H9 (cell line): ENCODE results near the gene CLMN. TPM values are rescaled to one million over a fixed set of nuclear protein-coding genes. Genes with fewer than 3 reads are reported as not detected.

Experiments used
- DNase-seq: peaks from one replicate; pipeline ENCODE4 v3.0.0-alpha.2; 2017
- H2AFZ ChIP-seq: one replicate; pipeline ENCODE4 v1.6.1; 2013; ENCODE audit warnings: mild to moderate bottlenecking, low read length, control low read depth, moderate library complexity
- H2AK5ac ChIP-seq: 2 replicates; pipeline ENCODE4 v1.6.1; 2013; ENCODE audit warnings: low read length, control low read depth, mixed read lengths; ENCODE audit not compliant: insufficient read length
- H2BK120ac ChIP-seq: one replicate; pipeline ENCODE4 v1.6.1; 2013; ENCODE audit warnings: low read depth, mild to moderate bottlenecking, low read length, control low read depth, inconsistent platforms; ENCODE audit not compliant: poor library complexity, severe bottlenecking
- H2BK12ac ChIP-seq: 2 replicates; pipeline ENCODE4 v1.6.1; 2013; ENCODE audit warnings: low read length, control low read depth, mixed read lengths, low read depth; ENCODE audit not compliant: insufficient read length
- H2BK15ac ChIP-seq: 2 replicates; pipeline ENCODE4 v1.6.1; 2013; ENCODE audit warnings: low read depth, low read length, control low read depth
- H2BK20ac ChIP-seq: one replicate; pipeline ENCODE4 v1.6.1; 2013; ENCODE audit warnings: low read depth, mild to moderate bottlenecking, low read length, control low read depth, inconsistent platforms; ENCODE audit not compliant: poor library complexity, severe bottlenecking
- H2BK5ac ChIP-seq: 2 replicates; pipeline ENCODE4 v1.6.1; 2013; ENCODE audit warnings: low read length, control low read depth, mixed read lengths; ENCODE audit not compliant: insufficient read length
- H3K14ac ChIP-seq: 2 replicates; pipeline ENCODE4 v1.6.1; 2013; ENCODE audit warnings: low read length, control low read depth; ENCODE audit not compliant: insufficient read depth
- H3K18ac ChIP-seq: 2 replicates; pipeline ENCODE4 v1.6.1; 2013; ENCODE audit warnings: low read depth, mild to moderate bottlenecking, mixed read lengths, low read length, control low read depth; ENCODE audit not compliant: insufficient read length
- H3K23ac ChIP-seq: 2 replicates; pipeline ENCODE4 v1.6.1; 2013; ENCODE audit warnings: low read length, control low read depth, mixed read lengths, low read depth; ENCODE audit not compliant: insufficient read length
- H3K23me2 ChIP-seq: 2 replicates; pipeline ENCODE4 v1.6.1; 2013; ENCODE audit warnings: low read depth, mild to moderate bottlenecking, mixed read lengths, low read length, control low read depth; ENCODE audit not compliant: insufficient read length, poor library complexity, severe bottlenecking
- H3K27ac ChIP-seq: 2 replicates; pipeline ENCODE4 v1.5.1; 2013; ENCODE audit warnings: low read length, control low read depth, mixed read lengths, low read depth; ENCODE audit not compliant: insufficient read length
- H3K27me3 ChIP-seq: 2 replicates; pipeline ENCODE4 v1.6.1; 2013; ENCODE audit warnings: low read length, control low read depth, inconsistent platforms; ENCODE audit not compliant: insufficient read depth
- H3K4ac ChIP-seq: 2 replicates; pipeline ENCODE4 v1.6.1; 2013; ENCODE audit warnings: low read depth, mild to moderate bottlenecking, control low read depth, inconsistent platforms, low read length, moderate library complexity
- H3K4me1 ChIP-seq: 2 replicates; pipeline ENCODE4 v1.6.1; 2013; ENCODE audit warnings: low read length, control low read depth, inconsistent platforms; ENCODE audit not compliant: insufficient read depth
- H3K4me2 ChIP-seq: 2 replicates; pipeline ENCODE4 v1.6.1; 2013; ENCODE audit warnings: low read length, control low read depth, mixed read lengths; ENCODE audit not compliant: insufficient read length, insufficient read depth
- H3K56ac ChIP-seq: 2 replicates; pipeline ENCODE4 v1.6.1; 2013; ENCODE audit warnings: low read depth, mild to moderate bottlenecking, mixed read lengths, low read length, control low read depth; ENCODE audit not compliant: insufficient read length
- H3K79me1 ChIP-seq: 2 replicates; pipeline ENCODE4 v1.6.1; 2013; ENCODE audit warnings: low read depth, mild to moderate bottlenecking, moderate library complexity, low read length, control low read depth, inconsistent platforms; ENCODE audit not compliant: insufficient read depth, poor library complexity, severe bottlenecking
- H3K79me2 ChIP-seq: 2 replicates; pipeline ENCODE4 v1.6.1; 2013; ENCODE audit warnings: low read length, control low read depth, inconsistent platforms; ENCODE audit not compliant: insufficient read depth
- H3K9ac ChIP-seq: 2 replicates; pipeline ENCODE4 v1.6.1; 2013; ENCODE audit warnings: low read length, control low read depth, mixed read lengths; ENCODE audit not compliant: insufficient read length; ENCODE audit errors: extremely low read depth
- H3K9me3 ChIP-seq: one replicate; pipeline ENCODE4 v1.6.1; 2013; ENCODE audit warnings: low read depth, low read length, inconsistent platforms; ENCODE audit not compliant: control insufficient read depth
- H3T11ph ChIP-seq: one replicate; pipeline ENCODE4 v1.6.1; 2013; ENCODE audit warnings: mild to moderate bottlenecking, low read length, control low read depth, inconsistent platforms
- H4K20me1 ChIP-seq: one replicate; pipeline ENCODE4 v1.6.1; 2013; ENCODE audit not compliant: control insufficient read depth, insufficient read length, insufficient read depth
- H4K5ac ChIP-seq: 2 replicates; pipeline ENCODE4 v1.6.1; 2013; ENCODE audit warnings: low read depth, mild to moderate bottlenecking, mixed read lengths, low read length, control low read depth; ENCODE audit not compliant: insufficient read length
- H4K8ac ChIP-seq: replicated peaks from 2 replicates; pipeline ENCODE4 v1.6.1; 2013; ENCODE audit warnings: low read length, control low read depth, mixed read lengths, low read depth; ENCODE audit not compliant: insufficient read length
- H4K91ac ChIP-seq: 2 replicates; pipeline ENCODE4 v1.6.1; 2013; ENCODE audit warnings: low read depth, mild to moderate bottlenecking, moderate library complexity, mixed read lengths, low read length, control low read depth; ENCODE audit not compliant: insufficient read length
- H3K27ac Mint-ChIP-seq, 3 experiments: 2 replicates in 2 of 3; 3 replicates in 1 of 3; pipeline ENCODE4 v1.8.0; 2020 to 2021; ENCODE audit warnings: mixed read lengths in 3 of 3, mild to moderate bottlenecking in 1 of 3, moderate library complexity in 1 of 3
- H3K27me3 Mint-ChIP-seq: 2 replicates; pipeline ENCODE4 v1.8.0; 2021; ENCODE audit warnings: low read depth, mild to moderate bottlenecking, moderate library complexity, mixed read lengths
- H3K36me3 Mint-ChIP-seq, 3 experiments: 2 replicates in 2 of 3; 3 replicates in 1 of 3; pipeline ENCODE4 v1.8.0; 2020 to 2021; ENCODE audit warnings: low read depth in 3 of 3, mixed read lengths in 3 of 3; ENCODE audit not compliant: insufficient read depth in 1 of 3
- H3K4me1 Mint-ChIP-seq, 2 experiments: 2 replicates each; pipeline ENCODE4 v1.8.0; 2020; ENCODE audit warnings: mixed read lengths in 2 of 2
- H3K4me3 Mint-ChIP-seq, 2 experiments: 2 replicates in 1 of 2; 3 replicates in 1 of 2; pipeline ENCODE4 v1.8.0; 2020 to 2021; ENCODE audit warnings: mild to moderate bottlenecking in 2 of 2, mixed read lengths in 2 of 2, moderate library complexity in 1 of 2
- H3K9me3 Mint-ChIP-seq, 2 experiments: 2 replicates in 1 of 2; 3 replicates in 1 of 2; pipeline ENCODE4 v1.8.0; 2020; ENCODE audit warnings: mild to moderate bottlenecking in 2 of 2, mixed read lengths in 2 of 2, moderate library complexity in 1 of 2
- WGBS: extraction: QIAGEN DNeasy Blood & Tissue Kit; methylation state at CpG from one replicate; pipeline ENCODE4 v1.1.7; 2013; ENCODE audit warnings: missing lambda C conversion rate, low lambda C conversion rate, mixed read lengths; ENCODE audit not compliant: insufficient read length; ENCODE audit errors: extremely low coverage; 5-methylcytosine and 5-hydroxymethylcytosine counted together
- total RNA-seq: library from RNA; stranded (reverse); gene quantifications from 2 replicates; pipeline ENCODE4 v1.2.1, GENCODE V29; 2021
- TF ChIP-seq, protein P1 (sequence below): fragments of 200-600 bp; sonication (generic); conservative IDR thresholded peaks from 3 replicates; pipeline ENCODE4 v1.8.0; 2021; ENCODE audit warnings: antibody characterized with exemption, mild to moderate bottlenecking

Gene CLMN
- total RNA-seq, 1 experiment from 2014 or later: 7.6 TPM

DNA sequence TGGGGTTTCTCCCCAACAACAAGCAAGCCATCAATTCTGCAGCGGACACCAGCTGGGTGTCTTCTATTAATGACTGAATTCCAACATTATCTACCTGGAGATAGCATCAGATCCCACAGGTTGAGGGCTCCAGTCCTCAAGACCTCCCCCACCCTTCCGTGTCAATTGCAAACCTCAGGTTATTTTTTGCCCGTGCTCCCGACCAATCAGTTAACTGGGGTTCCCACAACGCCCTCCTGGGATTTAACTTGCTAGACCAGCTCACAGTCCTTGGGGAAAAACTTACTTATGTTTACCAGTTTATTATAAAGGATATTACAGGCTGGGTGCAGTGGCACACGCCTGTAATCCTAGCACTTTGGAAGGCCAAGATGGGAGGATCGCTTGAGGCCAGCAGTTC is 172.1 kb downstream of the CLMN start:
- no peak overlapping the region for H4K5ac ChIP-seq
- TF ChIP-seq, protein P1, sequence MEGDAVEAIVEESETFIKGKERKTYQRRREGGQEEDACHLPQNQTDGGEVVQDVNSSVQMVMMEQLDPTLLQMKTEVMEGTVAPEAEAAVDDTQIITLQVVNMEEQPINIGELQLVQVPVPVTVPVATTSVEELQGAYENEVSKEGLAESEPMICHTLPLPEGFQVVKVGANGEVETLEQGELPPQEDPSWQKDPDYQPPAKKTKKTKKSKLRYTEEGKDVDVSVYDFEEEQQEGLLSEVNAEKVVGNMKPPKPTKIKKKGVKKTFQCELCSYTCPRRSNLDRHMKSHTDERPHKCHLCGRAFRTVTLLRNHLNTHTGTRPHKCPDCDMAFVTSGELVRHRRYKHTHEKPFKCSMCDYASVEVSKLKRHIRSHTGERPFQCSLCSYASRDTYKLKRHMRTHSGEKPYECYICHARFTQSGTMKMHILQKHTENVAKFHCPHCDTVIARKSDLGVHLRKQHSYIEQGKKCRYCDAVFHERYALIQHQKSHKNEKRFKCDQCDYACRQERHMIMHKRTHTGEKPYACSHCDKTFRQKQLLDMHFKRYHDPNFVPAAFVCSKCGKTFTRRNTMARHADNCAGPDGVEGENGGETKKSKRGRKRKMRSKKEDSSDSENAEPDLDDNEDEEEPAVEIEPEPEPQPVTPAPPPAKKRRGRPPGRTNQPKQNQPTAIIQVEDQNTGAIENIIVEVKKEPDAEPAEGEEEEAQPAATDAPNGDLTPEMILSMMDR: no peak
- Mint-ChIP-seq H3K27ac (peak overlapping the region in 2 of 3 experiments; percentile 71 to 85; a peak in 3 of 7 replicates), H3K4me1 (peaks cover 68 to 78% of the 10 kb centered on the region in 2 experiments), H3K27me3 (no peaks in the 10 kb centered on the region), H3K9me3 (peaks cover 5 to 16% of the 10 kb centered on the region in 2 experiments; a peak in 4 of 5 replicates), H3K4me3 (no peak overlapping the region), H3K36me3 (peaks cover 5 to 18% (median 14%) of the 10 kb centered on the region in 3 experiments)
- H2BK5ac ChIP-seq: no peak overlapping the region
- no peak overlapping the region for H3K56ac ChIP-seq
- H2BK20ac ChIP-seq: no peak overlapping the region
- no peaks in the 10 kb centered on the region for H3K23me2 ChIP-seq
- no peak overlapping the region for H3K4me2 ChIP-seq
- no peak overlapping the region for H3T11ph ChIP-seq
- no CpG with 5 or more reads among the region's 7 CpGs for WGBS
- H3K79me2 ChIP-seq: peaks cover 20% of the 10 kb centered on the region; the same call in 1 of the 2 replicates
- no peaks in the 10 kb centered on the region for H3K27me3 ChIP-seq
- no peak overlapping the region for H3K14ac ChIP-seq
- H3K23ac ChIP-seq: no peak overlapping the region
- H3K4ac ChIP-seq: no peak overlapping the region
- H2BK15ac ChIP-seq: no peak overlapping the region
- no peak overlapping the region for H3K9ac ChIP-seq
- no peak overlapping the region for H2BK120ac ChIP-seq
- H4K8ac ChIP-seq: no peak overlapping the region
- no peak overlapping the region for H2BK12ac ChIP-seq
- H4K20me1 ChIP-seq: no peaks in the 10 kb centered on the region
- H3K18ac ChIP-seq: no peak overlapping the region
- H2AK5ac ChIP-seq: no peak overlapping the region
- H3K4me1 ChIP-seq: peaks cover 12% of the 10 kb centered on the region; the same call in 1 of the 2 replicates
- DNase-seq: no peak
- H3K9me3 ChIP-seq: no peaks in the 10 kb centered on the region
- H4K91ac ChIP-seq: no peak overlapping the region
- no peak overlapping the region for H3K27ac ChIP-seq
- no peak overlapping the region for H2AFZ ChIP-seq
- H3K79me1 ChIP-seq: no peaks in the 10 kb centered on the region
